PFSK-1 (cell line): ENCODE measurements around the gene FH.

Source experiments
- FOXP2 ChIP-seq: optimal IDR thresholded peaks from 2 replicates; pipeline ENCODE3; 2011; ENCODE audit warnings: borderline replicate concordance, control low read depth, inconsistent platforms; ENCODE audit not compliant: insufficient read depth; ENCODE audit errors: extremely low read length, extremely low read depth
- POLR2AphosphoS5 ChIP-seq: IDR thresholded peaks from 2 replicates; pipeline ENCODE4 v1.6.1; 2012; ENCODE audit warnings: low read depth, mild to moderate bottlenecking, control low read depth, low read length, moderate library complexity
- REST ChIP-seq, 2 experiments: IDR thresholded peaks; 2 replicates each; pipeline versions ENCODE4 v1.6.1 to v1.8.0; 2011 to 2012; ENCODE audit warnings: low read depth in 2 of 2, low read length in 2 of 2, control low read depth in 1 of 2, inconsistent platforms in 1 of 2, mild to moderate bottlenecking in 1 of 2, moderate library complexity in 1 of 2; ENCODE audit not compliant: insufficient read depth in 1 of 2
- SIN3A ChIP-seq: IDR thresholded peaks from 2 replicates; pipeline ENCODE4 v1.6.1; 2012; ENCODE audit warnings: mild to moderate bottlenecking, low read length, moderate library complexity, borderline replicate concordance; ENCODE audit not compliant: insufficient read depth
- TAF1 ChIP-seq: IDR thresholded peaks from 2 replicates; pipeline ENCODE4 v1.6.1; 2012; ENCODE audit warnings: low read length, control low read depth, borderline replicate concordance; ENCODE audit not compliant: insufficient read depth

FH gene

GRCh38 chr1:241532864-241533263 is 13.3 kb upstream of the FH start:
- TF ChIP-seq POLR2AphosphoS5 (no peak), TAF1 (no peak), FOXP2 (no peak), SIN3A (no peak), REST (IDR thresholded peaks at IDR 0.05; ENCODE audit: insufficient read depth in 1 of 2, low read depth in 2 of 2, low read length in 2 of 2) (no peak)

DNA sequence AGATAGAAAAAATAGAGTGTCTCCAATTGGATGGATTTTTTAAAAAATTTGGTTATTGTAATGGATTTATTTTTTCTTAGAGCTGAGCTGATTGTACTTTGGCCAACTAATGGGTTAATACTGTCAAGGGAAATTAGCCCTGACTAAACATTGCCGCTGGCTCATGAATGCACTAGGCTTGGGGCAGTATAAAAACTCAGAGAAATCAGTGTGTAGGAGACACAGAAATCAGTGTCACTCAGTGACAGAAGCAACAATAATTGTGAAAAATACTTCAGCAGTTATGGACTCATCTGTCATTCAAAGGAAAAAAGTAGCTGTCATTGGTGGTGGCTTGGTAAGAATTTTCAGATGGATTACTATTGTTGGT is 12.6 kb upstream of the FH start, which contains the start of gene KMO:
Gene KMO, plus strand, starts transcription at position 217 of the 370 bp plus-strand sequence. Its CDS starts 67 bp downstream, at position 284.
- TF ChIP-seq FOXP2 (no peak), POLR2AphosphoS5 (no peak), REST (IDR thresholded peaks at IDR 0.05; ENCODE audit: insufficient read depth in 1 of 2, low read depth in 2 of 2, low read length in 2 of 2) (no peak), TAF1 (no peak), SIN3A (no peak)

GRCh38 chr1:241531195-241532161 is 11.9 kb upstream of the FH start:
- TF ChIP-seq REST (IDR thresholded peaks at IDR 0.05; ENCODE audit: insufficient read depth in 1 of 2, low read depth in 2 of 2, low read length in 2 of 2) (no peak), TAF1 (no peak), SIN3A (no peak), FOXP2 (no peak), POLR2AphosphoS5 (no peak)

GRCh38 chr1:241527146-241527545 is 7.6 kb upstream of the FH start:
- TF ChIP-seq FOXP2: no peak
- TF ChIP-seq POLR2AphosphoS5: no peak
- TF ChIP-seq TAF1: no peak
- TF ChIP-seq REST (IDR thresholded peaks at IDR 0.05; ENCODE audit: insufficient read depth in 1 of 2, low read depth in 2 of 2, low read length in 2 of 2): no peak
- TF ChIP-seq SIN3A: no peak
